H9 (cell line): Measurements from ENCODE around the gene AFF1. TPM values are rescaled to one million over a fixed set of nuclear protein-coding genes. Genes with fewer than 3 reads are reported as not detected.

ENCODE experiments used
- DNase-seq: peaks from one replicate; pipeline ENCODE4 v3.0.0-alpha.2; 2017
- H2AFZ ChIP-seq: one replicate; pipeline ENCODE4 v1.6.1; 2013; ENCODE audit warnings: mild to moderate bottlenecking, low read length, control low read depth, moderate library complexity
- H2AK5ac ChIP-seq: 2 replicates; pipeline ENCODE4 v1.6.1; 2013; ENCODE audit warnings: low read length, control low read depth, mixed read lengths; ENCODE audit not compliant: insufficient read length
- H2BK120ac ChIP-seq: one replicate; pipeline ENCODE4 v1.6.1; 2013; ENCODE audit warnings: low read depth, mild to moderate bottlenecking, low read length, control low read depth, inconsistent platforms; ENCODE audit not compliant: poor library complexity, severe bottlenecking
- H2BK12ac ChIP-seq: 2 replicates; pipeline ENCODE4 v1.6.1; 2013; ENCODE audit warnings: low read length, control low read depth, mixed read lengths, low read depth; ENCODE audit not compliant: insufficient read length
- H2BK15ac ChIP-seq: 2 replicates; pipeline ENCODE4 v1.6.1; 2013; ENCODE audit warnings: low read depth, low read length, control low read depth
- H2BK20ac ChIP-seq: one replicate; pipeline ENCODE4 v1.6.1; 2013; ENCODE audit warnings: low read depth, mild to moderate bottlenecking, low read length, control low read depth, inconsistent platforms; ENCODE audit not compliant: poor library complexity, severe bottlenecking
- H2BK5ac ChIP-seq: 2 replicates; pipeline ENCODE4 v1.6.1; 2013; ENCODE audit warnings: low read length, control low read depth, mixed read lengths; ENCODE audit not compliant: insufficient read length
- H3K14ac ChIP-seq: 2 replicates; pipeline ENCODE4 v1.6.1; 2013; ENCODE audit warnings: low read length, control low read depth; ENCODE audit not compliant: insufficient read depth
- H3K18ac ChIP-seq: 2 replicates; pipeline ENCODE4 v1.6.1; 2013; ENCODE audit warnings: low read depth, mild to moderate bottlenecking, mixed read lengths, low read length, control low read depth; ENCODE audit not compliant: insufficient read length
- H3K23ac ChIP-seq: 2 replicates; pipeline ENCODE4 v1.6.1; 2013; ENCODE audit warnings: low read length, control low read depth, mixed read lengths, low read depth; ENCODE audit not compliant: insufficient read length
- H3K23me2 ChIP-seq: 2 replicates; pipeline ENCODE4 v1.6.1; 2013; ENCODE audit warnings: low read depth, mild to moderate bottlenecking, mixed read lengths, low read length, control low read depth; ENCODE audit not compliant: insufficient read length, poor library complexity, severe bottlenecking
- H3K27ac ChIP-seq: 2 replicates; pipeline ENCODE4 v1.5.1; 2013; ENCODE audit warnings: low read length, control low read depth, mixed read lengths, low read depth; ENCODE audit not compliant: insufficient read length
- H3K27me3 ChIP-seq: 2 replicates; pipeline ENCODE4 v1.6.1; 2013; ENCODE audit warnings: low read length, control low read depth, inconsistent platforms; ENCODE audit not compliant: insufficient read depth
- H3K4ac ChIP-seq: 2 replicates; pipeline ENCODE4 v1.6.1; 2013; ENCODE audit warnings: low read depth, mild to moderate bottlenecking, control low read depth, inconsistent platforms, low read length, moderate library complexity
- H3K4me1 ChIP-seq: 2 replicates; pipeline ENCODE4 v1.6.1; 2013; ENCODE audit warnings: low read length, control low read depth, inconsistent platforms; ENCODE audit not compliant: insufficient read depth
- H3K4me2 ChIP-seq: 2 replicates; pipeline ENCODE4 v1.6.1; 2013; ENCODE audit warnings: low read length, control low read depth, mixed read lengths; ENCODE audit not compliant: insufficient read length, insufficient read depth
- H3K56ac ChIP-seq: 2 replicates; pipeline ENCODE4 v1.6.1; 2013; ENCODE audit warnings: low read depth, mild to moderate bottlenecking, mixed read lengths, low read length, control low read depth; ENCODE audit not compliant: insufficient read length
- H3K79me1 ChIP-seq: 2 replicates; pipeline ENCODE4 v1.6.1; 2013; ENCODE audit warnings: low read depth, mild to moderate bottlenecking, moderate library complexity, low read length, control low read depth, inconsistent platforms; ENCODE audit not compliant: insufficient read depth, poor library complexity, severe bottlenecking
- H3K79me2 ChIP-seq: 2 replicates; pipeline ENCODE4 v1.6.1; 2013; ENCODE audit warnings: low read length, control low read depth, inconsistent platforms; ENCODE audit not compliant: insufficient read depth
- H3K9ac ChIP-seq: 2 replicates; pipeline ENCODE4 v1.6.1; 2013; ENCODE audit warnings: low read length, control low read depth, mixed read lengths; ENCODE audit not compliant: insufficient read length; ENCODE audit errors: extremely low read depth
- H3K9me3 ChIP-seq: one replicate; pipeline ENCODE4 v1.6.1; 2013; ENCODE audit warnings: low read depth, low read length, inconsistent platforms; ENCODE audit not compliant: control insufficient read depth
- H3T11ph ChIP-seq: one replicate; pipeline ENCODE4 v1.6.1; 2013; ENCODE audit warnings: mild to moderate bottlenecking, low read length, control low read depth, inconsistent platforms
- H4K20me1 ChIP-seq: one replicate; pipeline ENCODE4 v1.6.1; 2013; ENCODE audit not compliant: control insufficient read depth, insufficient read length, insufficient read depth
- H4K5ac ChIP-seq: 2 replicates; pipeline ENCODE4 v1.6.1; 2013; ENCODE audit warnings: low read depth, mild to moderate bottlenecking, mixed read lengths, low read length, control low read depth; ENCODE audit not compliant: insufficient read length
- H4K8ac ChIP-seq: replicated peaks from 2 replicates; pipeline ENCODE4 v1.6.1; 2013; ENCODE audit warnings: low read length, control low read depth, mixed read lengths, low read depth; ENCODE audit not compliant: insufficient read length
- H4K91ac ChIP-seq: 2 replicates; pipeline ENCODE4 v1.6.1; 2013; ENCODE audit warnings: low read depth, mild to moderate bottlenecking, moderate library complexity, mixed read lengths, low read length, control low read depth; ENCODE audit not compliant: insufficient read length
- H3K27ac Mint-ChIP-seq, 3 experiments: 2 replicates in 2 of 3; 3 replicates in 1 of 3; pipeline ENCODE4 v1.8.0; 2020 to 2021; ENCODE audit warnings: mixed read lengths in 3 of 3, mild to moderate bottlenecking in 1 of 3, moderate library complexity in 1 of 3
- H3K27me3 Mint-ChIP-seq: 2 replicates; pipeline ENCODE4 v1.8.0; 2021; ENCODE audit warnings: low read depth, mild to moderate bottlenecking, moderate library complexity, mixed read lengths
- H3K36me3 Mint-ChIP-seq, 3 experiments: 2 replicates in 2 of 3; 3 replicates in 1 of 3; pipeline ENCODE4 v1.8.0; 2020 to 2021; ENCODE audit warnings: low read depth in 3 of 3, mixed read lengths in 3 of 3; ENCODE audit not compliant: insufficient read depth in 1 of 3
- H3K4me1 Mint-ChIP-seq, 2 experiments: 2 replicates each; pipeline ENCODE4 v1.8.0; 2020; ENCODE audit warnings: mixed read lengths in 2 of 2
- H3K4me3 Mint-ChIP-seq, 2 experiments: 2 replicates in 1 of 2; 3 replicates in 1 of 2; pipeline ENCODE4 v1.8.0; 2020 to 2021; ENCODE audit warnings: mild to moderate bottlenecking in 2 of 2, mixed read lengths in 2 of 2, moderate library complexity in 1 of 2
- H3K9me3 Mint-ChIP-seq, 2 experiments: 2 replicates in 1 of 2; 3 replicates in 1 of 2; pipeline ENCODE4 v1.8.0; 2020; ENCODE audit warnings: mild to moderate bottlenecking in 2 of 2, mixed read lengths in 2 of 2, moderate library complexity in 1 of 2
- CTCF ChIP-seq: fragments of 200-600 bp; sonication (generic); conservative IDR thresholded peaks from 3 replicates; pipeline ENCODE4 v1.8.0; 2021; ENCODE audit warnings: antibody characterized with exemption, mild to moderate bottlenecking
- WGBS: extraction: QIAGEN DNeasy Blood & Tissue Kit; methylation state at CpG from one replicate; pipeline ENCODE4 v1.1.7; 2013; ENCODE audit warnings: missing lambda C conversion rate, low lambda C conversion rate, mixed read lengths; ENCODE audit not compliant: insufficient read length; ENCODE audit errors: extremely low coverage; 5-methylcytosine and 5-hydroxymethylcytosine counted together
- total RNA-seq: library from RNA; stranded (reverse); gene quantifications from 2 replicates; pipeline ENCODE4 v1.2.1, GENCODE V29; 2021

Gene AFF1
- total RNA-seq, 1 experiment from 2014 or later, result 74.5 TPM

- no peak overlapping the region for H4K5ac ChIP-seq
- H3K56ac ChIP-seq, result no peak overlapping the region
- no peak overlapping the region for H2BK20ac ChIP-seq
- H3K4me1 Mint-ChIP-seq, result peaks cover 37% of the 10 kb centered on the region in 2 experiments
- H3K14ac ChIP-seq, result no peak overlapping the region
- H3K23ac ChIP-seq, result no peak overlapping the region
- no peaks in the 10 kb centered on the region for H3K27me3 Mint-ChIP-seq
- peaks cover 7% of the 10 kb centered on the region; the same call in 1 of the 2 replicates for H3K79me2 ChIP-seq
- no peak overlapping the region for H2AFZ ChIP-seq
- no peaks in the 10 kb centered on the region for H4K20me1 ChIP-seq
- no peak overlapping the region for H4K8ac ChIP-seq
- H3T11ph ChIP-seq, result no peak overlapping the region
- H2BK12ac ChIP-seq, result no peak overlapping the region
- TF ChIP-seq CTCF, result no peak
- no peaks in the 10 kb centered on the region for H3K27me3 ChIP-seq
- H3K4ac ChIP-seq, result no peak overlapping the region
- no peak overlapping the region for H3K18ac ChIP-seq
- no peak overlapping the region for H2AK5ac ChIP-seq
- H3K23me2 ChIP-seq, result no peaks in the 10 kb centered on the region
- H2BK120ac ChIP-seq, result no peak overlapping the region
- no peak overlapping the region for H3K9ac ChIP-seq
- peaks cover 0 to 10% (median 0%) of the 10 kb centered on the region in 3 experiments; a peak in 3 of 7 replicates for H3K36me3 Mint-ChIP-seq
- H3K27ac ChIP-seq, result no peak overlapping the region
- H3K9me3 ChIP-seq, result no peaks in the 10 kb centered on the region
- peaks cover 4% of the 10 kb centered on the region for H3K79me1 ChIP-seq
- H3K27ac Mint-ChIP-seq, result peak overlapping the region in 1 of 3 experiments; percentile 4; a peak in 2 of 7 replicates
- peaks cover 6% of the 10 kb centered on the region for H3K4me1 ChIP-seq
- no peak overlapping the region for H2BK15ac ChIP-seq
- H2BK5ac ChIP-seq, result no peak overlapping the region
- no peak for DNase-seq
- H3K9me3 Mint-ChIP-seq, result no peaks in the 10 kb centered on the region
- no peak overlapping the region for H4K91ac ChIP-seq
- H3K4me2 ChIP-seq, result no peak overlapping the region
- WGBS, result no CpG with 5 or more reads among the region's 4 CpGs
- no peak overlapping the region for H3K4me3 Mint-ChIP-seq
These were observed 143.2 kb downstream of the AFF1 start for GRCh38 chr4:87077914-87078585.
